SHP77 (cell line): Measurements from ENCODE around the gene OSBPL9.
"Not testable (repeated sequence)": the region's sequence is repeated elsewhere in the genome, so short reads cannot be mapped to it uniquely, and the experiment has no call there.

Experiments used
- DNase-seq, 2 experiments: peaks; one replicate each; lab custom pipeline; 2025; lab: John Stamatoyannopoulos, UW

OSBPL9 gene

GRCh38 chr1:51636764-51637522 lies 20.1 kb downstream of the OSBPL9 start:
- DNase-seq: no peak

- no peak for DNase-seq
These were observed 21.5 kb downstream of the OSBPL9 start for GRCh38 chr1:51638350-51638749.

GRCh38 chr1:51639694-51640093 lies 22.8 kb downstream of the OSBPL9 start:
- DNase-seq: no peak

GRCh38 chr1:51641096-51641495 lies 24.2 kb downstream of the OSBPL9 start:
- no peak for DNase-seq

GRCh38 chr1:51642739-51643142 lies 25.8 kb downstream of the OSBPL9 start:
- DNase-seq: no peak

- DNase-seq: no peak
These were observed 26.5 kb downstream of the OSBPL9 start for GRCh38 chr1:51643362-51643761.

- DNase-seq: no peak
These were observed 27.1 kb downstream of the OSBPL9 start for GRCh38 chr1:51644020-51644419.

GRCh38 chr1:51644533-51645197 lies 27.8 kb downstream of the OSBPL9 start:
- DNase-seq: no peak

GRCh38 chr1:51646592-51646991 lies 29.7 kb downstream of the OSBPL9 start:
- DNase-seq: not testable (repeated sequence)

- no peak for DNase-seq
These were observed 31.6 kb downstream of the OSBPL9 start for GRCh38 chr1:51648180-51649109.

- DNase-seq: no peak
These were observed 32.8 kb downstream of the OSBPL9 start for GRCh38 chr1:51649593-51650091.

GRCh38 chr1:51650198-51650597 lies 33.3 kb downstream of the OSBPL9 start:
- DNase-seq: no peak

GRCh38 chr1:51651552-51651942 lies 34.7 kb downstream of the OSBPL9 start:
- no peak for DNase-seq

- no peak for DNase-seq
These were observed 35.7 kb downstream of the OSBPL9 start for GRCh38 chr1:51652599-51652998.

GRCh38 chr1:51653127-51653526 lies 36.2 kb downstream of the OSBPL9 start:
- DNase-seq: no peak

GRCh38 chr1:51654000-51654399 lies 37.1 kb downstream of the OSBPL9 start:
- DNase-seq: no peak

GRCh38 chr1:51656374-51656773 lies 39.5 kb downstream of the OSBPL9 start:
- DNase-seq: no peak

- DNase-seq: no peak
These were observed 43.7 kb downstream of the OSBPL9 start for GRCh38 chr1:51660580-51660979.

GRCh38 chr1:51661081-51661518 lies 44.2 kb downstream of the OSBPL9 start:
- no peak for DNase-seq

- DNase-seq: no peak
These were observed 46.2 kb downstream of the OSBPL9 start for GRCh38 chr1:51663105-51663504.

- no peak for DNase-seq
These were observed 46.8 kb downstream of the OSBPL9 start for GRCh38 chr1:51663721-51664120.
